DLD1 (cell line): ENCODE results near the gene ACBD6.

Source experiments
- in situ Hi-C: cut with HindIII; loops from 2 replicates; pipeline ENCODE4 v1.10.0; 2017; ENCODE audit warnings: low sequenced_read_pairs

The ACBD6 gene

GRCh38 chr1:180311011-180311730, 191.2 kb downstream of the ACBD6 start:
- in situ Hi-C loops = no loop called here

GRCh38 chr1:180310095-180310494, 192.3 kb downstream of the ACBD6 start:
- in situ Hi-C loops = no loop called here

GRCh38 chr1:180309338-180309737, 193.0 kb downstream of the ACBD6 start:
- in situ Hi-C loops = no loop called here

- in situ Hi-C loops = no loop called here
Observed at GRCh38 chr1:180301135-180301742, 201.1 kb downstream of the ACBD6 start.

- in situ Hi-C loops = no loop called here
Observed at GRCh38 chr1:180299479-180300221, 202.7 kb downstream of the ACBD6 start.

- in situ Hi-C loops = no loop called here
Observed at GRCh38 chr1:180295999-180296398, 206.4 kb downstream of the ACBD6 start.

GRCh38 chr1:180294711-180295110, 207.7 kb downstream of the ACBD6 start:
- in situ Hi-C loops = no loop called here

GRCh38 chr1:180291004-180291403, 211.4 kb downstream of the ACBD6 start:
- in situ Hi-C loops = no loop called here

GRCh38 chr1:180290265-180291001, 211.9 kb downstream of the ACBD6 start:
- in situ Hi-C loops = no loop called here

- in situ Hi-C loops = no loop called here
Observed at GRCh38 chr1:180288940-180289339, 213.4 kb downstream of the ACBD6 start.

GRCh38 chr1:180287988-180288705, 214.2 kb downstream of the ACBD6 start:
- in situ Hi-C loops = no loop called here

- in situ Hi-C loops = no loop called here
Observed at GRCh38 chr1:180286417-180286816, 216.0 kb downstream of the ACBD6 start.

- in situ Hi-C loops = no loop called here
Observed at GRCh38 chr1:180283098-180283497, 219.3 kb downstream of the ACBD6 start.

GRCh38 chr1:180282401-180283044, 219.9 kb downstream of the ACBD6 start:
- in situ Hi-C loops = no loop called here

- in situ Hi-C loops = no loop called here
Observed at GRCh38 chr1:180281490-180281889, 220.9 kb downstream of the ACBD6 start.

- in situ Hi-C loops = no loop called here
Observed at GRCh38 chr1:180280617-180281016, 221.8 kb downstream of the ACBD6 start.

- in situ Hi-C loops = no loop called here
Observed at GRCh38 chr1:180279651-180280050, 222.7 kb downstream of the ACBD6 start.

GRCh38 chr1:180278596-180279395, 223.6 kb downstream of the ACBD6 start:
- in situ Hi-C loops = no loop called here

GRCh38 chr1:180278194-180278515, 224.2 kb downstream of the ACBD6 start:
- in situ Hi-C loops = no loop called here
